T-helper 2 cell (primary cell): ENCODE data around the gene TDRD3.
A peak's percentile ranks its signal among the peaks of the same experiment; 100 is the strongest.

Source experiments
- DNase-seq, 5 experiments: peaks; one replicate each; pipeline versions ENCODE4 v3.0.0 to v3.0.0-alpha.2; 2012 to 2022

The TDRD3 gene

GRCh38 chr13:60577761-60578160 lies 180.7 kb downstream of the TDRD3 start:
- no peak for DNase-seq

DNA sequence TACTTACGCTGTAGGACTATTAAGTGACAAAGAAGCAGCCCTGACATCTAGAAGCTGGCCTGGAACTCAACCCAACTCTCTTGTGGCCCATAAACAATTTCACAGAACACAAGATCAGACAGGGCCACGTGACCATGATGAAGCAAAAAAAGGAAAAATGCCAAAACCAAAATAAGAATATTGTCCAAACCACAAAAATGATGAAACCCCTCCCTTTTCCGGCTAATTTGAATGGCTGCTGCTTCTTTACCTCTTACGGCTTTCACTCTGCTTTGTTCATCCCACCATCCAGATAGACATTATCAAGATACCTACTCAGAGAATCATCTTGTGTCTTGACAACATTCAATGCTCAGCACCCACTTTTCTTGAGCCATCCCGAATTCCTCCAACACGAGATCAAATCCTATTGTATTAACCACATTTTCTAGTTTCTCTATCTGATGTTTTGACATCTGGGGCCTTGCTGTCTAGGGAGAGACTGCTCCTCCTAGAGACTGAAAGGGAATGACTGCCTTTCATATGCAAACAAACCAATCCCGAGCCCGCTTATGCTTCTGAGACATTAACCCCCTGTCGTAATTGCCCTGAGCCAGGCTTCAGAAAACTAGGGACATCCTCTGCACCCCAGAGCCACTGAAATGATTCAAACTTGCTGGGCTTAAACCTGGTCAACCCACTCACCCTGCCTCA lies 186.3 kb downstream of the TDRD3 start:
- DNase-seq = no peak

- DNase-seq = peak in 1 of 5 experiments; percentile 30
Measured at GRCh38 chr13:60583911-60584753, 187.1 kb downstream of the TDRD3 start.

- DNase-seq = no peak
Measured at GRCh38 chr13:60584976-60585375, 188.0 kb downstream of the TDRD3 start.

GRCh38 chr13:60590800-60591747 lies 194.1 kb downstream of the TDRD3 start:
- peak in 1 of 5 experiments; percentile 73 for DNase-seq

GRCh38 chr13:60603049-60603448 lies 206.0 kb downstream of the TDRD3 start:
- no peak for DNase-seq

- no peak for DNase-seq
Measured at GRCh38 chr13:60604058-60604457, 207.0 kb downstream of the TDRD3 start.

GRCh38 chr13:60608954-60609353 lies 211.9 kb downstream of the TDRD3 start:
- no peak for DNase-seq

DNA sequence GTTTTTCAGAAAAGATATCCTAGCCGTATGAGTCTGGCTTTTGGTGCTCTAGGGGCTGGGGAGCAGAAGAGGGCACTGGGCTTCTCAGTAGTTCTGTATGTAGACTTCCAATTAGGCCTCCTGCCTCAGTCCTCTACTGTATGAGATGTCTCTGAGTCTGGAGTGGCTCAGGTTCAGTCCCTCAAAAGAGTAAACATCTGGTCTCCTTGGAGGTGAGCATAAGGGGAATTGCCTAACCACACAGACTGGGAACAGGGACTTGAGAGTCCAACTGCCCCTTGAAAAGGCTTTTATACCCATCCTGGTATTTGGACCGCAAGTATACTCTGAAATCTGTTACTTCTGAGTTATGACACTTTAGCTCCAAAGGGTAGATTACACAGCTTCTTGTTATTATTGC lies 214.5 kb downstream of the TDRD3 start:
- DNase-seq = no peak

GRCh38 chr13:60612593-60612992 lies 215.6 kb downstream of the TDRD3 start:
- DNase-seq = no peak

DNA sequence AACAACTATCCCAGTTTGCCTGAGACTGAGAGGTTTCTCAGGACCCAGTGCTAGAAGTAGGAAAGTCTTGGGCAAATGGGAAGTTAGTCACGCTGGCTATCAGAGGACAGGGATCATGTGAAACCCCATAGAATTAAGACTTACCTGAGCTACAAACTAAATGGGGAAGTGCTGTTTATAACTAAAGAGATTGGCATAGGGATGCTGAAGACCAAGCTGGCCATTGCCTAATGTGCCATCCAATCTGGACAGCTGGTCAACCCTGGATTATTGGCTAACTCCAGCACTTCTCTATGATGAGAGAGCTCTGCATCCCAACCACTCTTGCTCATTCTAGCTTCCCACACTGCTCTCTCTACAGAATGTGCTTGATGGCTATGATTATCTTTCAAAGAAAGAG lies 216.1 kb downstream of the TDRD3 start:
- no peak for DNase-seq

GRCh38 chr13:60617991-60618733 lies 221.1 kb downstream of the TDRD3 start:
- no peak for DNase-seq

DNA sequence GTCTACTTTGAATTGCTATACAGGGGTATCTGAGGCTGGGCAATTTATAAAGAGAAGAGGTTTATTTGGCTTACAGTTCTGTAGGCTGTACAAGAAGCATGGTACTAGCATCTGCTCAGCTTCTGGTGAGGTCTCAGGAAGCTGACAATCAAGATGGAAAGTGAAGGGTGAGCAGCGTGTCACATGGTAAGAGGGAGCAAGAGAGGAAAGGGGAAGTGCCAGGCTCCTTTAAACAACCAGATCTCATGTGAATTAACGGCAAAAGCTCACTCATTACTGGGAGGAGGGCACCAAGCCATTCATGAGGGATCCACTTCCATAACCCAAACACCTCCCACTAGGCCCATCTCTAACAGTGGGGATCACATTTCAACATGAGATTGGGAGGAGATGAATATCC lies 222.4 kb downstream of the TDRD3 start:
- DNase-seq = no peak

GRCh38 chr13:60620611-60621395 lies 223.8 kb downstream of the TDRD3 start:
- no peak for DNase-seq

- DNase-seq = no peak
Measured at GRCh38 chr13:60623151-60623550, 226.1 kb downstream of the TDRD3 start.
